GM10847 (cell line): ENCODE data around the gene PARP3.

Experiments used
- POLR2A ChIP-seq: IDR thresholded peaks from 2 replicates; pipeline ENCODE4 v1.6.1; 2011; ENCODE audit not compliant: insufficient read length; ENCODE audit errors: extremely low read depth

Gene PARP3

GRCh38 chr3:51932471-51933370 lies 9.4 kb upstream of the PARP3 start:
- no peak for TF ChIP-seq POLR2A

- TF ChIP-seq POLR2A: no peak
Observed at GRCh38 chr3:51933471-51934138, 8.6 kb upstream of the PARP3 start.

GRCh38 chr3:51934139-51934850 lies 7.9 kb upstream of the PARP3 start:
- no peak for TF ChIP-seq POLR2A

- TF ChIP-seq POLR2A: no peak
Observed at GRCh38 chr3:51934991-51935885, 6.9 kb upstream of the PARP3 start.

GRCh38 chr3:51935886-51936755 lies 6.0 kb upstream of the PARP3 start:
- no peak for TF ChIP-seq POLR2A

- TF ChIP-seq POLR2A: no peak
Observed at GRCh38 chr3:51937014-51937413, 5.1 kb upstream of the PARP3 start.

- no peak for TF ChIP-seq POLR2A
Observed at GRCh38 chr3:51937611-51938450, 4.3 kb upstream of the PARP3 start.

- no peak for TF ChIP-seq POLR2A
Observed at GRCh38 chr3:51938780-51939425, 3.3 kb upstream of the PARP3 start.

- no peak for TF ChIP-seq POLR2A
Observed at GRCh38 chr3:51940648-51941462, 1.3 kb upstream of the PARP3 start.

GRCh38 chr3:51941463-51941797 lies 733 bp upstream of the PARP3 start:
- TF ChIP-seq POLR2A: no peak

GRCh38 chr3:51942603-51943450 lies 664 bp downstream of the PARP3 start:
- TF ChIP-seq POLR2A: no peak
